DOHH2 (cell line): Measurements from ENCODE around the gene POLDIP3.

Source experiments
- H3F3A ChIP-seq: fragments of 200-600 bp; sonication (generic), shearing (Covaris generic); 2 replicates; pipeline ENCODE4 v1.6.0; 2016; ENCODE audit warnings: antibody characterized with exemption, mild to moderate bottlenecking; ENCODE audit not compliant: control insufficient read depth, insufficient read depth
- H3K27ac ChIP-seq: fragments of 200-600 bp; sonication (generic); 2 replicates; pipeline ENCODE4 v1.5.1; 2014; ENCODE audit warnings: low read depth, mild to moderate bottlenecking, low read length, moderate library complexity
- H3K27me3 ChIP-seq: fragments of 200-600 bp; sonication (generic); 2 replicates; pipeline ENCODE4 v1.6.1; 2014; ENCODE audit warnings: mild to moderate bottlenecking, low read length, mixed read lengths; ENCODE audit not compliant: control insufficient read depth
- H3K36me3 ChIP-seq: fragments of 200-600 bp; sonication (generic); 2 replicates; pipeline ENCODE4 v1.6.1; 2014; ENCODE audit warnings: mild to moderate bottlenecking, low read length, moderate library complexity, mixed read lengths; ENCODE audit not compliant: control insufficient read depth
- H3K4me1 ChIP-seq: fragments of 200-600 bp; sonication (generic); 2 replicates; pipeline ENCODE4 v1.6.1; 2014; ENCODE audit warnings: mild to moderate bottlenecking, low read length, mixed read lengths; ENCODE audit not compliant: control insufficient read depth
- H3K4me2 ChIP-seq: fragments of 200-600 bp; sonication (generic); 2 replicates; pipeline ENCODE4 v1.6.0; 2014; ENCODE audit warnings: mild to moderate bottlenecking, low read length, moderate library complexity
- H3K4me3 ChIP-seq: fragments of 200-600 bp; sonication (generic); 2 replicates; pipeline ENCODE4 v1.5.1; 2014; ENCODE audit warnings: mild to moderate bottlenecking, low read length, mixed read lengths
- H3K79me2 ChIP-seq: fragments of 200-600 bp; sonication (generic); 2 replicates; pipeline ENCODE4 v1.6.1; 2014; ENCODE audit warnings: mild to moderate bottlenecking, low read length, mixed read lengths; ENCODE audit not compliant: control insufficient read depth
- H3K9me2 ChIP-seq: fragments of 200-600 bp; sonication (generic); replicated peaks from 2 replicates; pipeline ENCODE4 v1.6.1; 2014; ENCODE audit warnings: mild to moderate bottlenecking, low read length, mixed read lengths; ENCODE audit not compliant: control insufficient read depth
- H3K9me3 ChIP-seq: fragments of 200-600 bp; sonication (generic); 2 replicates; pipeline ENCODE4 v1.6.1; 2014; ENCODE audit warnings: antibody characterized with exemption, low read length, mixed read lengths; ENCODE audit not compliant: control insufficient read depth, insufficient read depth
- H4K20me1 ChIP-seq: fragments of 200-600 bp; sonication (generic); 2 replicates; pipeline ENCODE4 v1.6.0; 2014; ENCODE audit warnings: low read depth, mild to moderate bottlenecking, antibody characterized with exemption, low read length, moderate library complexity; ENCODE audit not compliant: control insufficient read depth, insufficient read depth
- CTCF ChIP-seq: fragments of 200-600 bp; sonication (generic); IDR thresholded peaks from one replicate; pipeline ENCODE4 v1.5.1; 2014; ENCODE audit warnings: antibody characterized with exemption, mild to moderate bottlenecking, low read depth, low read length; ENCODE audit not compliant: poor library complexity, severe bottlenecking
- EZH2phosphoT487 ChIP-seq: fragments of 200-600 bp; sonication (generic); IDR thresholded peaks from 2 replicates; pipeline ENCODE4 v1.6.1; 2017; ENCODE audit warnings: borderline replicate concordance, mild to moderate bottlenecking, antibody characterized with exemption, low read length, moderate library complexity, mixed read lengths

Gene POLDIP3

GRCh38 chr22:42621505-42622002 is 6.9 kb upstream of the POLDIP3 start:
- Histone ChIP-seq H4K20me1 (no peaks in the 10 kb centered on the region), H3K4me2 (no peak overlapping the region), H3K9me3 (no peaks in the 10 kb centered on the region), H3K27ac (no peak overlapping the region), H3K27me3 (no peaks in the 10 kb centered on the region), H3K4me3 (no peak overlapping the region), H3K79me2 (no peaks in the 10 kb centered on the region), H3K9me2 (no peaks in the 10 kb centered on the region), H3K36me3 (peaks cover 34% of the 10 kb centered on the region), H3F3A (peaks cover 3% of the 10 kb centered on the region; the same call in 1 of the 2 replicates), H3K4me1 (peaks cover 27% of the 10 kb centered on the region)
- TF ChIP-seq CTCF, result peak; percentile 97
- TF ChIP-seq EZH2phosphoT487, result no peak

GRCh38 chr22:42620084-42620483 is 5.4 kb upstream of the POLDIP3 start:
- Histone ChIP-seq H3K9me3 (no peaks in the 10 kb centered on the region), H3K27ac (no peak overlapping the region), H3K4me2 (no peak overlapping the region), H3K79me2 (no peaks in the 10 kb centered on the region), H3F3A (peaks cover 9% of the 10 kb centered on the region), H4K20me1 (no peaks in the 10 kb centered on the region), H3K36me3 (peaks cover 27% of the 10 kb centered on the region), H3K4me1 (peaks cover 39% of the 10 kb centered on the region), H3K4me3 (no peak overlapping the region), H3K9me2 (no peaks in the 10 kb centered on the region), H3K27me3 (no peaks in the 10 kb centered on the region)
- TF ChIP-seq EZH2phosphoT487, result no peak
- TF ChIP-seq CTCF, result no peak

GRCh38 chr22:42619261-42620063 is 4.8 kb upstream of the POLDIP3 start:
- Histone ChIP-seq H4K20me1 (no peaks in the 10 kb centered on the region), H3K4me2 (no peak overlapping the region), H3K4me1 (peaks cover 39% of the 10 kb centered on the region), H3K9me3 (no peaks in the 10 kb centered on the region), H3K36me3 (peaks cover 24% of the 10 kb centered on the region), H3K27me3 (no peaks in the 10 kb centered on the region), H3K9me2 (no peaks in the 10 kb centered on the region), H3F3A (peaks cover 9% of the 10 kb centered on the region), H3K79me2 (no peaks in the 10 kb centered on the region), H3K4me3 (no peak overlapping the region), H3K27ac (no peak overlapping the region)
- TF ChIP-seq CTCF, result no peak
- TF ChIP-seq EZH2phosphoT487, result no peak
